UCSD-AML1 (cell line): ENCODE measurements around the gene GOLGA6L7.
"Not testable (repeated sequence)": the region's sequence is repeated elsewhere in the genome, so short reads cannot be mapped to it uniquely, and the experiment has no call there.

ENCODE experiments used
- DNase-seq: peaks from one replicate; lab custom pipeline; 2025; ENCODE audit not compliant: unreplicated experiment; lab: John Stamatoyannopoulos, UW

Gene GOLGA6L7, protein sequence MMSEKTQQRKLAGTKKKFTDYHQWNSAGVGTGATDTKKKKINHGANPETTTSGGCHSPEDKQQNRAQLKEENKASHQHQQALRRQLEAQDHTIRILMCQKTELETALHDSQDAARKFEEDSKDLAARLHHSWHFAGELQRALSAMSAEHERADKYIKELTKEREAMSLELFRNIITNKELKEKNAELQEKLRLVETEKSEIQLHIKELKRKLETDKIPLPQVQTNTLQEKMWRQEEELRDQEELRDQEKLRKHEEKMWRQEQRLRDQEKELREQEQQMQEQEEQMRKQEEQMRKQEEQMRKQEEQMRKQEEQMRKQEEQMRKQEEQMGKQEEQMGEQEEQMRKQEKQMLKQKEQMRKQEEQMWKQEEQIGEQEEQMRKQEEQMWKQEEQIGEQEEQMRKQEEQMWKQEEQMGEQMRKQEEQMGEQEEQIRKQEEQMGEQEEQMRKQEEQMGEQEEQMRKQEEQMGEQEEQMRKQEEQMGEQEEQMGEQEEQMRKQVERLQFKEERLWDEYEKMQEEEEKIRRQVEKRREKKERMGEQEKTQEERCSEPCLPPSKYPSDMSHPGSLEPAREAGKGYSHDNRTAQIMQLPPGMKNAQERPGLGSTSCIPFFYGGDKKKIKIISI

DNA sequence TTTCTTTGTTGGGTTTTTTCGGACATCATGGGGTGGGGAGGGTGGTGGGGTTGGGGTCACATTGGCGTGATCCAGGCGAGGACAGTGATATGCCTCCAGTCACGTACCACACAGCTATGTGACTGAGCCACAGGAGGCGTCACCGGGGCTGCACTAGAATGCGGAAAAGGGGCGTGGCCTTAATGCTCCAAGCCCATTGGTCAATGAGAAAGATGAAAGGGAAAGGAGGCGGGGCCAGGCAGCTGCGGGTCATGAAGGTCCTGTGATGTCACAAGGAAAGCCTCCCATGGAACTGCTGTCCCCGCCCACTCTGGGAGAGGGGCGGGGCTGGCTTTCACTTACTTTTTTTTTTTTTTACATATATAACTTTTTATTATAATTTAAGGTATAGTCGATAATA lies at the start of gene GOLGA6L7:
GOLGA6L7 (minus strand) TSS at position 124 of the 400 bp plus-strand sequence; CDS start at position 29, 95 bp downstream.
- DNase-seq = not testable (repeated sequence)

DNA sequence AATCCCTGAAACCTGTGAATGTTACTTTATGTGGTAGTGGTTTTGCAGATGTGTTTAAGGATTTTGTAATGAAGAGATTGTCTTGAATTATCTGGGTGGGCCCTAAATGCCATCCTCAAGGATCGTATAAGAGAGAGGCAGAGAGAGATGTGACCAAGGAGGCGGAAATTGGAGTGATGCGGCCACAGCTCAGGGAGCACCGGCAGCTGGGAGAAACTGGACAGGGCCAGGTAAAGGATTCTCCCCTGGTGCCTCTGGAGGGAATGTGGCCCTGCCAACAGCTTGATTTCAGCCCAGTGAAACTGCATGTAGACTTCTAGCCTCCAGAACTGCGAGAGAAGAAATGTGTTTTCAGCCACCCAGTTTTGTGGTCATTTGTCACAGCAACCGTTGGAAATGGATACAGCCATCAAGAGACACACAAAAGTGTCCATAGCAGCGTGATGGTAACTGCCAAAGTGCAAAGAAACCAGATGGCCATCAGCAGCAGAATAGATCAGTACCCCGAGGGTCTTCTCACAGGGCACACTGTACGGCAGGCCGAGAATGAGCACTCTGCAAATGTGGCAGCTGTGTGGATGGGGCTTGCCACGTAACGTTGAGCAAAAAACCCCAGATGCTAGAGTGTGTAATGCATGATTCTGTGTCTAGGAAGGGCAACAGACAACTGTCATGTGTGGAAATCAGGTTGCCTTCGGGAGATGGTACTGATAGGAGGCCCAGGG lies 49.6 kb upstream of the GOLGA6L7 start:
- DNase-seq = no peak

DNA sequence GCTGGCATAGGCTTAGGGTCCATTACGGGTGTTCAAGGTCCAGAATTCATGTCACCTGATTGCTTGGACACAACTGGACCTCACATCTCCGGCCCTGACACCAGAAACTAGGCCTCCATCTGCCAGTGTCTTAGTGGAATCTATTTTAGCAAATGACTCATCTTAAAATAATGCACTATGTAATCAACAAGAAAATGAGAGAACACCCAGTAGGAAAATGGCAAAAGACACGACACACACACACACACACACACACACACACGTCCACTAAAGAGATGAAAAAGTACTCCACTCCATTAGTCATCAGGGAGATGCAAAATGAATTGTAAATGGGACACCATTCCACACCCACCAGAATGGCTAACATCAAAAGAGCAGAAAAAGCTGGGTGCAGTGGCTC lies 48.5 kb upstream of the GOLGA6L7 start:
- no peak for DNase-seq

DNA sequence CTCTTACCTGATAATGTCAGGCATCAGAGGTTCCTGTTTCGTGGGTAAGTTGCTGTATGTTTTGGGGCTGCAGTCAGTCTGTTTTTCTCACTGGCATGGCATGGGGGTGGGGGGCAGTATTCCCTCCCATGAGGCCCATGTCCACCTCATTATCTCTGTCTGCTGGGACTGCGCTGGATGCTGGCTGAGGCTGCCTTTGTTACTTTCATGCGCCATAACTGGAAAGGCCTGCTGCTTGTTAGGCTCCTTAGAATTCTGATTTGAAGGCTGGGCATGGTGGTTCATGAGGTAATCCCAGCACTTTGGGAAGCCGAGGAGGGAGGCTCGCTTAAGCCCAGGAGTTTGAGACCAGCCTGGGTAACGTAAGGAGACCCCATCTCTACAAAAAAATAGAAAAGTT lies 47.1 kb upstream of the GOLGA6L7 start:
- DNase-seq = no peak

DNA sequence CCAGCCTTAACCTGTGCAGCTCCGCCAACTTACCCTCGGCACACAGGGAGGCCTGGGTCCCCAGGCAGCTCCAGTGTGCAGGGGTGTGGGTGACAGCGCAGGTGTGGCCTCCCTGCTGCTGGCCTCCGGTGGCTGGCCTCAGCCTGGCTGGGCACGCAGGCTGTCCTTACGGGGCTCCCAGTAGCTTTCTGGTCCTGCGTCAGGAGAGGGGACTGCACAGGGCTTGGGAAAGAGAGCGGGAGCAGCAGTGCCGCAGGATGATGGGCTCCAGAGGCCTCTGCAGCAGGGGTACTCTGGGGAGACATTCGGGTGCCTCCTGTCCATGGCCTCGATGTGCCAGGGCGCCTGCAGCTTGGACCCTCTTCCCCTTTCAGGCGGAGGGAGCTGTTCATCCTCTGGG lies 46.7 kb upstream of the GOLGA6L7 start:
- no peak for DNase-seq

DNA sequence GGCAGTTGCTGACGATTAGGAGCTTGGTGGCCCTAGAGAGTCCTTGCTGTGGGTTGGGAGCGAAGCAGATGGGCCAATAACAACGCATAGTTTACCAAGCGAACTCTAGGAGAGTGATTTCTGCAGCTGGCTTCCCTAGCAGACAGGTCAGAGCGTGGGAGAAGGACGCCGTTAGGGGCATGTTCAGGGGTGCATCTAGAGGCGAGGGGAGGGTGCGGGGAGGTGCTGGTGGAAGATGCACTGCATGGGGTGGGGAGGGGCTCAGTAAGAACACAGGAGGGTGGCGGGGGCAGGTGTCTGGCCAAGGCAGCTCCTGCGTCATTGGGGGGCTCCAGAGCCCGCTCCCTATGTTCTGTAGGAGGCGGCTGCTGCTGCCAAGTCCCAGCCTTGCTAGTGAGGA lies 46.2 kb upstream of the GOLGA6L7 start:
- no peak for DNase-seq

DNA sequence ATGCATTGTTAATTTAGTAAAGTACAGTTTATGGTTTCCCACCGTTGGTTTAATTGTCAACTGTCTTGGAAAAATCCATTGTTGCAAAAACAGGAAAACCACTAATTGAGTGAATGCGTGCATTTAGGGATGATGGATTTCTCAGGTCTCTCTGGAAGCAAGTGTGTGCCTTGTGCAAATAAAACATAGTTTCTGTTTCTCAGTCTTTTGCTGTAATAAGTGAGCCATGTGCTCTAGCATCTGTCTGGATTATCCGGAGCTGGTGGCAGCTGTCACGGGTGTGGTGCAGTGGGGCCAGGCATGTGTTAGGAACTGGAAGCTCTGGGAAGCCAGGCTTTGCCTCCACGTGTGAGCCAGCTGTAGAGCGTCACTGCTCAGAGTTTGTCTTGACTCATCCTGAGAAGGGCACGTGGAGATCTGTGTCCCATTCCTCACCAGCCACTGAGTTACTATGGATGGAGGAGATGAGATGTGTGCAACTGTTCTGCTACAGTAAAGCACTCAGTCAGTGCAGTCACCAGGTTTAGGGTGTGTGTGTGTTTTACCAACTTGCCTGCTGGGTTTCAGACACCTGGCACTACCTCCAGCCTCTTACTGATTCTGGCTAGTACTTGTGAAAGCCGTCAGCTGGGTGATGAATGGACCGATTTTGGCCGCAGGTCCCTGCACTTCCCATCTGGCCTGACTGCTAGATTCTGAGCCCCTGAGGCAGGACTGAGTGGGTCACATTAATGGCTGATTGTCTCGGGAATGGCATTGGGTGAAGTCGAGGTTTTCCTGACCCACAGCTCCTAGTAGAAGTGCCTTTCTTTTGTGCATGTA lies 44.6 kb upstream of the GOLGA6L7 start:
- DNase-seq = no peak

DNA sequence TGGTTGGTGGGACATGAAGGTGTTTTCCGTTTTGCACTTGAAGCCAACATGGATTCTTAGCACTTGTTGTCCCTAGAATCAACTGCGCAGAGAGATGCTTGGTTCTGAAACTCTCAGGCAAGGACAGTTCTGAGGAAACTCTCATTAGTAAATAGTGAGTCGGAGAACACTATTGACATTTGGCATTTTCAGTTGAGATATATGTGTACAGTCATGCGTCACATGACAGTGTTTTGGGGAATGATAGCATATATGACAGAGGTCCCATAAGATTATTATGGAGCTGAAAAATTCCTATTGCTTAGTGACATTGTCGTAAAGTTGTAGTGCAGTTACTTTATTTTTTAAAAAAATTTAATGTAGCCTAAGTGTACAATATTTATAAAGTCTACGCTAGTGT lies 43.1 kb upstream of the GOLGA6L7 start:
- DNase-seq = no peak

DNA sequence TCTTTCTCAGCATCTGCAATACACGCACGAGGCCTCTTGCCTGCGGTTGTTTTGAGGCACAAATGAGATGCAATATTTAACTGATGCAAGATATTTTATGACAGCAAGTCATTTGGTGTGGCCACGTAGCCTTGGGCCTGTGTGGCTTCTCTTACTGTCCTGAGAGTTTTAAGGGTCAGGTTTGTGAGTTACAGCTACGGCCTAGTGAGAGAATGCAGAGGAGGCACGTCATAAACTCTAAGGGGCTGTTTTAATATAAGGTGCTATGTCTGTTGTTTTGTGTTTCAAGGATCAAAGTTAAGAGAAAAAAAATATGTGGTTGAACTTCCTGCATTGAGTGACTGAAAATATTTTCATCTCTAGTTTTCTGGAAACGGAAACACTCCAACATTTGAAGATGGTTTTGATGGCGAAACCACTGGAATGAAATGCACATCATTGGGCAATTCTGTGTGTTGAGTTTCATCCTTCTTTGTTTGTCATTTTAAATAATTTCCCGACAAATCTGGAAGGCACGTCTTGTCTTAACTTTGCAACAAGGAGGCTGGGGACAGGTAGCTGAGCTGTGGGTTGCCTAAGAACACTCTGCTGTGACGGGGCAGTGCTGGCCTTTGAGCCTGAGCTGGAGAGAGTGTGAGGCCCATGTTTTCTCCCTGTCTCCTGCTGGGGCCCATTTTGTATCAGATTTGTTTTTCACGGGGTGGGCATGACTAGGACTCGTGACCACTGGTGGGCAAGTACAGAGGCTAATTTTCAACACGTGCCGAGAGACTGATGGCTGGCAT lies 42.5 kb upstream of the GOLGA6L7 start:
- no peak for DNase-seq

DNA sequence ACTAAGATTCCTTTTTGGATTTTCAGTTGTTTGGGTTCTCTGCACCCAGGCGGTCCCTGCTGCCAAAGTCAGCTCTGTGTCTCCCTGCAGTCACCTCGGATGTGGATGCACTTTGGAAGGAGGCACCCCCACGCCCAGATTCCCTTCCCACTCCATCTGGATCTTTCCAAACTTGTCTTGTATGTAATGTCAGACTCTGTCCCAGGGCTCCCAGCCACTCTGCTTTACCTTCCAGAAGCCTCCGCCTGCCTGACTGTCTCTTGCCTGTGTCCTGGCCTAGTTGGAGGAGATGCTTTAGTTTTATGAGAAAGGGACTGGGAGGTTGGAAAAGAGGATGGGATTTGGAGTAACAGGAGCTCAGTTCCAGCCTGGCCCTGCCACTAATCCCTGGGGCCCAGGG lies 41.8 kb upstream of the GOLGA6L7 start:
- not testable (repeated sequence) for DNase-seq

DNA sequence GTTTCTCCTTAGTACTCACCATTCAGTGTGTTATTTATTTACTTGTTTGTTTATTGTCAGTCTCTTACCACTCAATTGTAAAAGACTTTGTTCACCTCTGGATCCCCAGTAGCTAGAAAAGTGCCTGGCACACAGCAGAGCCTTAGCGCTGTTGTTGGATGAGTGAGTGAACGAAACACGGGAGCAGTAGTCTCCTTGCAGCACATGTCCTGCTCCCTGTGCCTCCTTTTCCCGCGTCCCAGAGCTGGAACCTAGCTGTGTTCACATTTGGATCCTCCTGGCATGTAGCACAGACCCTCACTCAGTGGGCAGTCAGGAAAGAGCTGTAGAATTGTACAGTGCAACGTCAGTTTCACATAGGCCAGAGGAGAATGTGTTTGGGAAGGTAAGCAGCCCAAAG lies 41.4 kb upstream of the GOLGA6L7 start:
- DNase-seq = not testable (repeated sequence)

DNA sequence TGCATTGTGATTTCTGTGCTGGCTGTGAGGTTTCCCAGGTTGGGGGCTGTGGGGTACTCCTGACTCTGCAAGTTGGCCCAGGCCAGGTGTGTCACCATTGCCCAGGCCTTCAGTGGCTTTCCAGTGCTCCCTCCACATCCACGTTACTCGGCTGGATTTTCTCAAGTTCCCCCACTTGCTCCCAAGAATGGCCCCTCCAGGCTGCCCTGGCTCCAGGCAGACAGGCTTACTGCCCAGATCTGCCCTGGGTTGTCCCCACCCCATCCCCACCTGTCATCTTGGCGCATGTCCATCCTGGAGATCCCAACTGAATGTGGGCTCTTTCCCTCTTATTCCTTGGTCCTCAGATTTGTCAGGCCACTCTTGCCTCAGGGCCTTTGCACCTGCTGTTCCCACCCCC lies 40.9 kb upstream of the GOLGA6L7 start:
- no peak for DNase-seq

DNA sequence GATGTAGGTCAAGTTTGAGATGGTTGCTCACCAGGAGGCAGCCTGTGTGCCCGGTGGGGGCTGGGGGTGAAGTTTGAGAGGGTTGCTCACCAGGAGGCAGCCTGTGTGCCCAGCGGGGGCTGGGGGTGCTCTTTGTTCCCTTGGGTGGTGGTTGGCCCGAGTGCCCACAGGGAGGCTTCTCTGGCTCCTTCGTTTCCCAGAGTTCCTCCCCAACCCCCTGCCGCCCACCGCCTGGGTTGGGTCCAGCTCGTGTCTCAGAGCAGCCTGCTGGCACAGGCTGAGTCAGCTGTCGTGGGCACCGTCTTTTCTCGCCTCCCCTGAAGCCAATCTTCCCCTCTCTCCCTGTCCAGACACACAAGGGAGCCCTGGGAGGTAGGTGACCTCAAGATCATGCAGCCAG lies 40.5 kb upstream of the GOLGA6L7 start:
- DNase-seq = no peak

DNA sequence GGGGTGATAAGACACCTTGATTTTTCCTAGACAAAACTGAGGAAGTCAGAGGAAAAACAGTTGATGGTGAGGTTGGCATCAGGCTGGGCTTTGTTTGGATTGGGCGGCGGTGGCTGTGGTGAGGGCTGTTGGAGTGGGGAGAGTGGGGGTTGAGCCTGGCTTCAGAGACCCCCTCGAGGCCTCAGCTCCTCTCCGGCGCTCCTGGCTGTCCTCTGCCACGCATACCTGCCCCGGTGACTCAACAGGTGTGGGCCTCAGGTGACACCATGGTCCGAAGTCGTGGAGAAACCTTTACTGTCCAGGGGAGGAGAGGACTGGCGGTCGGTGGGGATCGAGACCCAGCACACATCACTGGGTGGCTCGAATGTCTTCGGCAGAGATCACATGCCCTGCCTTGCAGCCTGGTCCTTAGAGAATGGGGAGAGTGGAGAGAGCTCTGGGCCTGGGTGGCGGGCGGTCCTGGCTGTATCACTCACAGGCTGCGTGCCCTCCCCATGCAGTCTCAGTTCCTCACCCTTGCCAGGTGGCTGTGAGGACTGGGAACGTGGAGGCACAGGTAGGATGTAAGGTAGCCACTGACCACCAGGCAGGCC lies 40.0 kb upstream of the GOLGA6L7 start:
- DNase-seq = no peak

DNA sequence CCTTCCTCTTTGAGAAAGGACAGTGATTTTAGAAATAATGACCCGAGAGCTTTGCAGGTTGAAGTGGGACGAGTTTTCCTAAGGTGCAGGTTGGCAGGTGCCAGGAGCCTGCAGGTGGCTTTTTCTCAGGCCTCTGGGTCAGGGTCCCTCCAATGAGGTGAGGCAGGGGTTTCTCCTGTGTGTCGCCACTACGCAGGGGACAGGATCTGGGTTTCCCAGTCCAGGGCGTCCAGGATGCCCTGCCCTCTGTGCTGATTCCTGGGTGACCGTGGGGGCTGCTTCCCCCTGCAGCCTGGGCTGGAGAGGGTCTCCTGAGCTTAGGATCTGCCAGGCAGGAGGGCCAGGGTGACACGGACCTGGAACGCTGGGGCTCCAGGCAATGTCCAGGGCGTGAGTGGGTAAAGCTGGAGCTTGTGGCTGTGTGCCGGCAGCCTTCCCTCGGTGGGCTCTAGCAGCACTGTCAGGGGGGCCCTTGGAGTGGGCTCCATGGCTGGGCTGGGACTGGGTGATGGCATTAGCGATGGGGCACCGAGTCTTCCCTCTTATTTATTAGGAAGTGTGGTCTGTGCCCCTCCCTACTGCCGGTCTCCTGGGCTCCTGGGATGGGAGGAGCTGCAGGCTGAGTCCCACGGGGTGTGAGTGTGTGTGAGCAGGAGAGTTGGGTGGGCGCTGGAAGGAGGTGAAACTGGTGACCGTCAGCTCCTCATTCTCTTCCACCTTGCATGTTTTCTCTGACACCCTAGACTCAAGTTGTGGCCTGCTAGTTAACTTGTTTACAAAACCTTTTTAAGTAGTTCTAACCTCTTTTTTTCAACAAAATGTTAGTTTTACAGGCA lies 39.1 kb upstream of the GOLGA6L7 start:
- DNase-seq = no peak

DNA sequence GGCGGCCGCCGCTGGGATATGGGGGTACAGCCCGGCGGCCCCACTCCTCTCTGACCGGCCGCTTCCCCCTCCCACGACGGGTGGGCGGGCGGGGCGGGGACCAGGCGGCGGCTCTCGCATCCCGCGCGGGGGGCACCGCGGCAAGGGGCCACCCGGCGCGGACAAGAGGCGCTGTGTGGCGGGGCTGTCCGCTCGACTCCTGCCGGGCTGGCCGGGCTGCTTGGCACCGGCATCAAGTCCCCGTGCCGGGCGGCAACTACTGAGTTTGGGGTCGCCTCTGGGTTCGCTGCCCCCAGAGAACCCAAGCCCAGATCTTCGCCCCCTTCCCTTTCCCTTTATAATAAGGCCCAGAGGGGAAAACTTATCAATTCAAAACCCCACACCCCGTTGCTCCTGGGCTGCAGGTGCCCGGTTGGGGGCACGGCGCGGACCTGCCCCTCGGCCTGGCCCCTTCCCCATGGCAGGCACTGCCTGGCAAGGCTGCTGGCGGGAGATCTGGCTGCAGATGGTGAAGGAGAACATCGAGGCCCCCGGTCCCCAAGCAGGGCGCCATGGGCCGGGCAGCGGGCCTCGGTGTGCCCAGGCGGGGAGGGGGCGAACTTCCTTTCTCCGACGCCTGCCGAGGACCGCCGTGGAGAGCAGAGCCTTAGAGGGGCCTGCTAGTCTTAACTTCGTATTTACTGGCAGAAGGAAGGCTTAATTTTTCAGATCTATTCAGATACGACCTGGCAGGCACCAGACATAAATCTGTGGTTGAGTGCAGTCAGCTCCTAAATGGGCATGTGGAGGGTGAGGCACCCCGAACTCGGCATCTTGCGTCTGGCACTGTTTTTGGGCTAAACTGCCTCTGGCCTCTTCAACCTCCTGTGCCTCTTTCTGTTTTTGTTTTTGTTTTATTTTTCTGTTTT lies 38.2 kb upstream of the GOLGA6L7 start:
- no peak for DNase-seq

DNA sequence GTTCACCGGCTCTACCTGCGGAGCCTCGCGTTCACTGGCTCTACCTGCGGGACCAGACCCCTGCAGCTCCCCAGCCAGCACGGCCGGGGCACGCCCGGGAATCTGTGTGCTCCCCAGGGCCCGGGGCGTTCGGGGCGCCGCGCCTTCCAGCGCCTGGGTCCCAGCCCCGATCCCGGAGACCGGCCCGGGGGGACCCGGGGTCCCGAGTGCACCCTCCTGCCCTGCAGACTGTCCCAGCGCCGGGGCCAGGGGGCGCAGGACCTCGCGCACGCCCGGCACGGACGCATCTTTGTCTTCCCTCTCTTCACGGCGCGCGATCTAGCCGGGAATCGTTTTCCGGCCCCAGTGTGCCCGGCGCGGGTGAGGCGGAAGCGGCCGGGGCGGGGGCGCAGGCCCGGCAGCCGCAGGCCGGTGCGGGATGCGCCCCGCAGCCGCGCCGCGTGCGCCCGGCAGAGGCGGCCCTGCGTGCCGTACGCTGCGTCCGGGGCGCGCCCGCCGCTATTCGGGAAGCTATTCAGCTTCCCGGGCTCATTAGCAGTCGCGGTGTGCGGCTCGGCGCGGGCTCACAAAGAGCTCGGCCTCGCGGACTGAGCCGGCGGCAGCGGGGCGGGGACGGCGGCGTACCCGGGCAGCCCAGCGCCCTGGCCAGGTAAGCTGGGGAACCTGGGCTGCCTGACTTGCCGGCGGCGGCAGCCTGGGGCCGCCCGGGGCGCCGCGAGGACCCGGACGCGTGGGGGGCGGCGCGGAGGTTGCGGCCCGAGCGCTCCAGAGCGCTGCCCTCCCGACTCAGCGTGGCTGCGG lies 37.4 kb upstream of the GOLGA6L7 start, which contains the start of gene APBA2:
APBA2 (plus strand) TSS at position 345 of the 801 bp plus-strand sequence. CDS start 167,911 bp downstream, outside the sequence.
- DNase-seq = no peak
